SK-N-MC (cell line): Measurements from ENCODE around the gene SUZ12.

ENCODE experiments used
- EZH2 ChIP-seq: fragments of 200-600 bp; sonication (generic); IDR thresholded peaks from one replicate; pipeline ENCODE4 v1.6.1; 2017; ENCODE audit warnings: antibody characterized with exemption
- FOXP2 ChIP-seq: optimal IDR thresholded peaks from 2 replicates; pipeline ENCODE3; 2011; ENCODE audit warnings: mild to moderate bottlenecking, moderate library complexity; ENCODE audit not compliant: insufficient read depth; ENCODE audit errors: extremely low read length, control extremely low read depth
- POLR2AphosphoS5 ChIP-seq: IDR thresholded peaks from 2 replicates; pipeline ENCODE4 v1.6.1; 2012; ENCODE audit warnings: mild to moderate bottlenecking, low read depth, low read length, borderline replicate concordance

DNA sequence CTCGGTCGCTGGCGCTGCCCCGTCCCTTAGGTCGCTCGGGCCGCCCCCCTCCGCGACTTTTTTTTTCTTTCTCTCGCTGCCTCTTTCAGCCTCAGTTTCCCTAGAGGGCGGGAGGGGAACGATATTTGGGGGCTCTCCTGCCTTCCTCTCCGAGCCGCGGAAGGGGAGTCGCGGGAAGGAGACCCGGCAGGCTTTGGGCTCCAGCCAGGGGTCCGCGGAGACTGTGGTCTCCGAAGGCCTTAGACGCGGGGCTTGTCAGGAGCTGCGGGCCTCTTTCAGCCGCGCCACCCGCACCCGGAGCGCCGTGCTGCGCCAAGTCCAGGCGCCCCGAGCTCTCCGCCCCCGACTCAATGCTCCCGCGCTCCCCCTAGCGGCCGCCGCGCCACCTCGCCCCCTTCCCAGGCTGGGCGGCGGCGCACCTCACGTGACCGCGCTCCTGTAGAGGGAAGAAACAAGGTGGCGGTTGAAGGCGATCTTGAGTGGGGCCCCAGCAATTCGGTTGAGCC lies 70.2 kb downstream of the SUZ12 start, which contains the start of gene LRRC37B:
- TF ChIP-seq EZH2 (no peak), POLR2AphosphoS5 (peak; percentile 59; the same call in 1 of the 2 replicates), FOXP2 (no peak)
